ENCODE measurements around the gene SNRNP48.
A peak's percentile ranks its signal among the peaks of the same experiment; 100 is the strongest.

The SNRNP48 gene

GRCh38 chr6:7589949-7590917 is at the start of gene SNRNP48:
SNRNP48 (plus strand) TSS chr6:7590198; CDS start chr6:7590258, 60 bp downstream.
- peak; percentile 77 to 89 for DNase-seq (ENCODE audit: low read depth in 2 of 2)

GRCh38 chr6:7540595-7540994 is 49.4 kb upstream of the SNRNP48 start:
- no peak for DNase-seq (ENCODE audit: low read depth in 2 of 2)

GRCh38 chr6:7541175-7542064 is 48.6 kb upstream of the SNRNP48 start, which contains the start of gene DSP:
DSP (plus strand) TSS chr6:7541671; CDS start chr6:7541916, 245 bp downstream.
- DNase-seq (ENCODE audit: low read depth in 2 of 2), result no peak

- DNase-seq (ENCODE audit: low read depth in 2 of 2), result no peak
Measured at GRCh38 chr6:7542065-7542873, 47.7 kb upstream of the SNRNP48 start.

GRCh38 chr6:7542874-7543624 is 46.9 kb upstream of the SNRNP48 start:
- DNase-seq (ENCODE audit: low read depth in 2 of 2), result no peak

- DNase-seq (ENCODE audit: low read depth in 2 of 2), result no peak
Measured at GRCh38 chr6:7543789-7544424, 46.1 kb upstream of the SNRNP48 start.

GRCh38 chr6:7544597-7544996 is 45.4 kb upstream of the SNRNP48 start:
- no peak for DNase-seq (ENCODE audit: low read depth in 2 of 2)

GRCh38 chr6:7545316-7546019 is 44.5 kb upstream of the SNRNP48 start:
- DNase-seq (ENCODE audit: low read depth in 2 of 2), result no peak

GRCh38 chr6:7546020-7546369 is 44.0 kb upstream of the SNRNP48 start:
- no peak for DNase-seq (ENCODE audit: low read depth in 2 of 2)

GRCh38 chr6:7546383-7546782 is 43.6 kb upstream of the SNRNP48 start:
- no peak for DNase-seq (ENCODE audit: low read depth in 2 of 2)

GRCh38 chr6:7546896-7547295 is 43.1 kb upstream of the SNRNP48 start:
- no peak for DNase-seq (ENCODE audit: low read depth in 2 of 2)

- DNase-seq (ENCODE audit: low read depth in 2 of 2), result no peak
Measured at GRCh38 chr6:7547315-7547714, 42.7 kb upstream of the SNRNP48 start.

GRCh38 chr6:7550433-7550801 is 39.6 kb upstream of the SNRNP48 start:
- DNase-seq (ENCODE audit: low read depth in 2 of 2), result no peak

GRCh38 chr6:7554533-7555275 is 35.3 kb upstream of the SNRNP48 start:
- DNase-seq (ENCODE audit: low read depth in 2 of 2), result no peak

GRCh38 chr6:7555671-7556070 is 34.3 kb upstream of the SNRNP48 start:
- no peak for DNase-seq (ENCODE audit: low read depth in 2 of 2)

GRCh38 chr6:7556394-7557106 is 33.4 kb upstream of the SNRNP48 start:
- no peak for DNase-seq (ENCODE audit: low read depth in 2 of 2)

- no peak for DNase-seq (ENCODE audit: low read depth in 2 of 2)
Measured at GRCh38 chr6:7557652-7558051, 32.3 kb upstream of the SNRNP48 start.

GRCh38 chr6:7558781-7559180 is 31.2 kb upstream of the SNRNP48 start:
- no peak for DNase-seq (ENCODE audit: low read depth in 2 of 2)
